Measurements from ENCODE around the gene FAM168B.

FAM168B gene

GRCh38 chr2:131055169-131056065 is 37.8 kb downstream of the FAM168B start:
- DNase-seq: no peak

GRCh38 chr2:131054488-131054887 is 38.8 kb downstream of the FAM168B start:
- no peak for DNase-seq

GRCh38 chr2:131052741-131053263 is 40.5 kb downstream of the FAM168B start:
- no peak for DNase-seq

- no peak for DNase-seq
Observed at GRCh38 chr2:131050896-131051295, 42.4 kb downstream of the FAM168B start.

GRCh38 chr2:131049150-131049718 is 44.0 kb downstream of the FAM168B start:
- DNase-seq: no peak

- DNase-seq: no peak
Observed at GRCh38 chr2:131048641-131049040, 44.6 kb downstream of the FAM168B start.

- no peak for DNase-seq
Observed at GRCh38 chr2:131047920-131048560, 45.2 kb downstream of the FAM168B start.

GRCh38 chr2:131046918-131047652 is 46.2 kb downstream of the FAM168B start:
- DNase-seq: no peak

- no peak for DNase-seq
Observed at GRCh38 chr2:131046028-131046917, 47.0 kb downstream of the FAM168B start.

GRCh38 chr2:131045286-131046027 is 47.8 kb downstream of the FAM168B start:
- DNase-seq: no peak

GRCh38 chr2:131044757-131045150 is 48.5 kb downstream of the FAM168B start:
- DNase-seq: no peak

- DNase-seq: no peak
Observed at GRCh38 chr2:131044075-131044756, 49.0 kb downstream of the FAM168B start.

GRCh38 chr2:131043199-131044074 is 49.8 kb downstream of the FAM168B start:
- no peak for DNase-seq

GRCh38 chr2:131042148-131042775 is 51.0 kb downstream of the FAM168B start:
- no peak for DNase-seq

GRCh38 chr2:131041402-131042147 is 51.7 kb downstream of the FAM168B start:
- no peak for DNase-seq

GRCh38 chr2:131040661-131041401 is 52.4 kb downstream of the FAM168B start:
- no peak for DNase-seq

GRCh38 chr2:131039908-131040660 is 53.2 kb downstream of the FAM168B start:
- no peak for DNase-seq
